Liver (tissue), 3 donors: ENCODE data around the gene TYRP1.

Experiments
- ATF3 ChIP-seq: IDR thresholded peaks from 2 replicates; pipeline ENCODE4 v1.6.1; 2016; ENCODE audit warnings: antibody characterized with exemption
- CTCF ChIP-seq: fragments of 150-350 bp; IDR thresholded peaks from 2 replicates; pipeline ENCODE4 v1.5.1; 2017; ENCODE audit warnings: improper control_type of control experiment, low read depth, low read length; ENCODE audit not compliant: missing input control
- GABPA ChIP-seq, 2 donors: IDR thresholded peaks in 1 of 2; conservative IDR thresholded peaks in 1 of 2; 2 replicates each; pipeline ENCODE4 v1.6.1; 2016; ENCODE audit warnings: antibody characterized with exemption in 2 of 2, mild to moderate bottlenecking in 1 of 2, moderate library complexity in 1 of 2
- JUND ChIP-seq, 2 donors: IDR thresholded peaks; 2 replicates each; pipeline ENCODE4 v1.6.1; 2016; ENCODE audit warnings: antibody characterized with exemption in 2 of 2
- RAD21 ChIP-seq, 2 donors: IDR thresholded peaks; 2 replicates each; pipeline ENCODE4 v1.6.1; 2016; ENCODE audit warnings: antibody characterized with exemption in 2 of 2, mild to moderate bottlenecking in 2 of 2
- REST ChIP-seq: IDR thresholded peaks from 2 replicates; pipeline ENCODE4 v1.6.1; 2016; ENCODE audit warnings: antibody characterized with exemption, mild to moderate bottlenecking
- SP1 ChIP-seq: IDR thresholded peaks from 2 replicates; pipeline ENCODE4 v1.6.1; 2018; ENCODE audit warnings: antibody characterized with exemption, mild to moderate bottlenecking
- TAF1 ChIP-seq: conservative IDR thresholded peaks from 2 replicates; pipeline ENCODE4 v1.6.1; 2016; ENCODE audit warnings: antibody characterized with exemption, mild to moderate bottlenecking
- YY1 ChIP-seq: IDR thresholded peaks from 2 replicates; pipeline ENCODE4 v1.6.1; 2016; ENCODE audit warnings: antibody characterized with exemption, mild to moderate bottlenecking
- donor health status: healthy.
- donor health status: healthy.

- TF ChIP-seq ATF3 (no peak), CTCF (no peak), JUND (IDR thresholded peaks at IDR 0.05) (no peak), GABPA (IDR thresholded peaks at IDR 0.05 in 1 of 2, conservative IDR thresholded peaks at IDR 0.05 in 1 of 2) (no peak), SP1 (no peak), REST (no peak), YY1 (no peak), RAD21 (IDR thresholded peaks at IDR 0.05) (no peak), TAF1 (no peak)
Observed at GRCh38 chr9:12717907-12718306, 24.7 kb downstream of the TYRP1 start.
